HuH-7.5 (cell line): ENCODE data around the gene MLPH.

Experiments used
- DNase-seq: peaks from one replicate; pipeline ENCODE4 v3.0.0; 2011; ENCODE audit warnings: low spot score

MLPH gene

DNA sequence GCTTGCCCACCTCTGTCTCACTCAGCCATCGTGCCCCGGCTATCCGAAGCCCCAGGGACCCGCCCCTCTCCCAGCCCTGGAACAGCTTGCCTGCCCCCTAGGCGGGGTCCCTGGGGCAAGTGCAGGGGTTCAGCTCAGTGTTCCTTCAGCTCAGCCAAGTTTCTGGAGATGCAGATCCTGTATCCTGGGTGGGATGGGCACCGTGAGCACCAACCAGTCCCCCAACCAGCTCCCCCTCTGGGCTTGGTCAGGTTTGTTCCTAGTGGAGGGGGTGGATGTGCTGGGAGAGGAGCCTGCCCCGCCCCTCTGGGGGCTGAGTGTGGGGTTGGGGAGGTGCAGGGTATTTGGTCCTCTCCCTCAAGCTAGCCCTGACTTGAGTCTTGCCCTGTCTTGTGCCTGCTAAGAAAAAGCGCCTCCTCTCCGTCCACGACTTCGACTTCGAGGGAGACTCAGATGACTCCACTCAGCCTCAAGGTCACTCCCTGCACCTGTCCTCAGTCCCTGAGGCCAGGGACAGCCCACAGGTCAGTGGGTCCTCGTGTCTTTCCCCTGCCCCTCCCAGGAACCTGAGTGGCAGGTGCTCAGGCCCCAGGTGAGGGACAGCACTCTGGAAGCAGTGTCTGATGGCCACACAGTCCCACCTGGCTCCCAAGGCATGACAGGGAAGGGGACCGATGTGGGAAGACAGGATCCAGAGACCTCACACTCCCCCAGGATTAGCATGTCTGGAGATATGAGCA lies 32.6 kb downstream of the MLPH start:
- DNase-seq, result no peak

GRCh38 chr2:237520290-237520689 lies 33.2 kb downstream of the MLPH start:
- DNase-seq, result no peak

DNA sequence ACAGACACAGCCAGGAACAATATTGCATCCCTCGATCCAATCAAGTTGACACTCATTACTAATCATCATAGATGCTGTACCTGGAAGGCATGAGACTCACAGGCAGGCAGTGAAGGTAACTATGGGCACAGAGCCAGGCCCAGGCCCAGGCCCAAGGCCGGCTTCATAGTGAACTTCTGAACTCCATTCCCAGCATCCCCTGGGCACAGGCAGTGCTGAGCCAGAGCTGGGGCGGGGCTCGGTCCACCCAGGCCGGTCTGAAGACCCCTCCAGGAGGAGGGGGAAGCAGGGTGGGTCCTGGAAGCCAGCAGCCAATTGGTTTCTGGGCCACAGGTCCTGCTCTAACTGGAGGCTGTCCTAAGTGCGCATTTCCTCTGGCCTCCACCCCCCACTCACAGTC lies 37.6 kb downstream of the MLPH start:
- no peak for DNase-seq

GRCh38 chr2:237525559-237526157 lies 38.6 kb downstream of the MLPH start:
- DNase-seq, result no peak

DNA sequence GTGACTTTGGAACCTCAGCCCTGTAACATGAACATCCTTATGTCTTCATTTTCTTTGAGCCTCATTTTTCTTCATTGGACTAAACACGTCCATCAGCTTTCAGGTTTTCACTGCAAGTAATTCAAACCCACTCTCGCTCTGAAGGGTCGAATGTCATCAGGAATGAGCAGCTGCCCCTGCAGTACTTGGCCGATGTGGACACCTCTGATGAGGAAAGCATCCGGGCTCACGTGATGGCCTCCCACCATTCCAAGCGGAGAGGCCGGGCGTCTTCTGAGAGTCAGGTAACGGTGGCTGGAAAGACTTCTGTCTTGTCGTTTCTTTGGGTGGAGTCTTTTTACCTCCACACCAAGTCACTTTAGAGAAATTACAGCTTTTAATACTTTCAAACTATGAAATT lies 40.2 kb downstream of the MLPH start:
- no peak for DNase-seq

DNA sequence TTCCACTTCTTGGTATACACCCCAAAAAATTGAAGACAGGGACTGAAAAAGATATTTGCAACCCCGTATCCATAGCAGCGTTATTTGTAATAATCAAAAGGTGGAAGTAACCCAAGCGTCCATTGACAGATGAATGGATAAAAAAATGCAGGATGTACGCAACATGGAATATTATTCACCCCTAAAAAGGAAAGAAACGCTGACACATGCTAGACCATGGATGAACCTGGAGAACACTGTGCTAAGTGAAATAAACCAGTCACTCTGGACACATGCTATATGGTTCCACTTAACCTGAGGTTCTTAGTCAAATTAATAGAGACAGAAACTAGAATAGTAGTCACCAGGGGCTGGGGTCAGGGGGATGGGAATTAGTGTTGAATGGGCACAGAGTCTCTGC lies 40.7 kb downstream of the MLPH start:
- no peak for DNase-seq

- DNase-seq, result no peak
Measured at GRCh38 chr2:237529452-237530402, 42.7 kb downstream of the MLPH start.

- no peak for DNase-seq
Measured at GRCh38 chr2:237530472-237531433, 43.7 kb downstream of the MLPH start.

DNA sequence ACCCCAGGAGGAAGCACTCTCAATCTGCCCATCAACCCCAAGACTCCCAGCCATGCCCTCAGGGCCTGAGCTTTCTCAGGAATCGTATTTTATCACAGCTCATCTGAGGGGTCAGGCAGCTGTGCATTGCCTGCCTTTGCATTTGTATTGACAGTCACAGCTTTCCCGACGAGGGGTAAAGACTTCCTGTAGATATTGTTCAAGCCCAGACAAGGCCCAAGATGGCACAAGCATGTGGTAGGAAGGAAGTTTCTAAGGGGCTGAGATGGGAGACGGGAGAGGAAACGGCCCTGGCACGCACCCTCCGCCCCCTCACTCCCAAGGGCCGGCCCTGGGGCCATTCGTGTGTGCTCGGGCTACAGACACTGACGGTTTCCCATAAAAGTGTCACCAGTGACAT lies 45.1 kb downstream of the MLPH start:
- no peak for DNase-seq

DNA sequence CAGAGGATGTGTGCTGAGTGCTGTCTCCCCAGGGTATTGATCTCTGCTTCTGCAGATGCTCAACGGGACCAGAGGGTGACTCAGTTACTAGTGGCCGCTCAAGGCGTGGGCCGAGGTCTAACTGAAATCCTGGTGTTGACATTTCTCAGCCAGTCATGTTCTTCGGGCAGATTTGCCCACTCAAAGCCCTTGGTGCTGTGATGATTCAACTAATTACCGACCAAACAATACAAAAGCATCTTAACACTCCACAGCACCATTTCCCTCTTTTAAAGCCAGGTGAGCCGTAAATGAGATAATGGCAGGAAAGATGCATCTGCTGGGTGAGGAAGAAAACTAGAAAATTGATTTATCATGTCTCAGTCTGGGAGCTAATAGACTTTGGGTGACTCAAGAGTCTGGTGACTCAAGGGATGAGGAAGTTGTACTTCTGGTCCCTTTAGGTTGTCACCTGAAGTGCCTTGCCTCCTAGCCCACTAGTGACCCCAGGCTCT lies 46.7 kb downstream of the MLPH start:
- DNase-seq, result no peak

DNA sequence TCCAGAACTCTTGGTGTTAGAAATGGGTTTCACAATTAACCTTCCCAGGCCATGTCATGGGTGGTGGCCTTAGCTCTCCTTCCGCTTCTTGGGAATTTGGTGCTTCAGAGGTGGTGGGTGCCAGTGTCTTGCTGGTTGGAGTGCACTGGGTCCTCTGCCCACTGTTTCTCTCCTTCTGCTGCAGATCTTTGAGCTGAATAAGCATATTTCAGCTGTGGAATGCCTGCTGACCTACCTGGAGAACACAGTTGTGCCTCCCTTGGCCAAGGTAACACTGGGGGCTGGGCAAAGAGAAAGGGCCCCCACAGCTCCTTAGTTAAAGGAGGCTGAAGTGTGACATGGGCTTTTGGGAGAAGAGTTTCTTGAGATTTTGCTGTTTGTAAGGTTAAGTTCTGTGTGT lies 47.3 kb downstream of the MLPH start:
- DNase-seq, result no peak

GRCh38 chr2:237535385-237536082 lies 48.5 kb downstream of the MLPH start:
- no peak for DNase-seq

DNA sequence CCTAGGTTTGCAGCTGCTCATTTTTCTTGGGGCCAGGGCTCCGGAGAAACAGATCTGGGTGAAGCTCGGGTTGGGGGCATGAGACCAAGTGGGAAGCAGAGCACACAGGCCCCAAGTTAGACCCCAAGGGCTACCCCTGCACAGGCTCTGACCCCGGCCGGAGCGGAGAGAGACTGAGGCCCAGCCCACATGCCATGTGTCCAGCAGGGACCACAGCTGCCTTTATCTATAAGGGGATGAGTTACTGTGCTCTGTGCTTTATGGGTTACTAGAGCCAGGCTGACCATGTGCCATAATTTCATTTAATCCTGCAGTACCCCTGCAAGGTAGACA lies 49.0 kb downstream of the MLPH start:
- no peak for DNase-seq

DNA sequence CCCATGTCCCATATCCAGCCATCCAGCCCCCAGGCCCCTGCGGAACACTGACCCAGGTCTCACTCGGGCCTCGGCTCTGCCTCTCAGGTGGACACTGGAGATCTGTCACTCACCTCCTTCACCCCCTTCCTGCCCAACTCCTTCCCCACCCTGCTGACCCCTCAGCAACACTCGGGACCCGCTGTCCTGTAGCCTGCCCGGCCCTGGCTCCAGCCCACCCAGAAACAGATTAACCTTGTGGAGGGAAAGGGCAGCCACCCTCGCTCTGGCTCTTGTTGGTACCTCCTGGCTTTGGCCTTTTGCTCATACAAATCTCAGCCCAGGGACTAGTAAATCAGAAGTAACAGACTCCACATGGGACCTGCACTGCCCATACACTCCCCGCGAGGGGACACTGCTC lies 49.6 kb downstream of the MLPH start:
- DNase-seq, result no peak

DNA sequence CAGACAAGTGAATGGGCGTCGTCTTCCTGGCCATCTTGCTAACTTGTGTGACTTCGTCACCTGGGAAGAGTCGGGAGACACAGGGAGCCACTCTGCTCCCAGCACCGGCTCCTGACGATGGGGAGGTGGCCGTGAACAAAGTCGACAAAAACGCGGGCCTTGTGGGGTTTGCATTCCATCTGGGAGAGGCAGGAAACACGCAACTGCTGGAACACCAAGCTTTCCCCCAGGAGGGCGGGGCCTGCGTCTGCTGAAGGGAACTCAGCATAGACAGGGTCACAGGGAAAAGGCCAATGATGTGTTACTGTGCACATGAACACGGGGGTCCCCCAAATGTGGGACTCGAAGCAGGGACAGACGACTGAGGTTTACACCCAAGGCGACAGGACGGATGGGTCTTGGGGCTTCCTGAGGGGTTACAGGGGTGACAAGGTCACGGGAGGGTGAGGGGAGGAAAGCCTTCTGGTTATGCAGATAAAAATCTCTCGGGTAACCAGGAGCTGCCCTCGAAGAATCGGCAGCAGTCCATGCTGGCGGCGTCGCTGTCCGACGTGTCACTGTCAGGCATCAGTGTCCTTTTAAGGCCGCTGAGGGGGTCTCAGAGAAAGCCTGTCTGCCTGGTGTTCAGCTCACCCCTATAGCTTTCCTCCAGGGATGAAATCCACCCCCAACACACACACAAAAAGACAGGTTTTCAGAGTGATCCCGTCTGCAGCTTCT lies 51.1 kb downstream of the MLPH start:
- DNase-seq, result no peak

DNA sequence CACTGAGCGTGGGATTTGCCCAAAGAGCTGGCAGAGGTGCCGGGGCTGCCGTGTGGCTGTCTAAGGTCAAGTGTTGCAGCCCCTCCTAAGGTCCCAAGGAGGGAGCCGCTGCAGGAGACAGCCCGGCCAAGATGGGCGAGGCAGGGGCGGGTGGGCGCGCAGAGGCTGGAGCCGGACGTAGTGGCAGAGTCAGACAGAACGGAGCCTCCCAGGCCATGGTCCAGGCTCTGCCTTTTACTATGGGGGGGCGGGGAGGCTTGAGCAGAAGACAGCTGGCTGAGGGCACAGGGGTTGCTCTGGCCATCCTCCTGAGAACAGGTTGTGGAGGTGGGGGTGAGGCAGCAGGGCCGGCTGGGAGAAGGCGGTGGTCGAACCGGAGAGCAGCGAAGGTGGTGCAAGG lies 51.9 kb downstream of the MLPH start:
- no peak for DNase-seq

- DNase-seq, result no peak
Measured at GRCh38 chr2:237539681-237540080, 52.6 kb downstream of the MLPH start.

DNA sequence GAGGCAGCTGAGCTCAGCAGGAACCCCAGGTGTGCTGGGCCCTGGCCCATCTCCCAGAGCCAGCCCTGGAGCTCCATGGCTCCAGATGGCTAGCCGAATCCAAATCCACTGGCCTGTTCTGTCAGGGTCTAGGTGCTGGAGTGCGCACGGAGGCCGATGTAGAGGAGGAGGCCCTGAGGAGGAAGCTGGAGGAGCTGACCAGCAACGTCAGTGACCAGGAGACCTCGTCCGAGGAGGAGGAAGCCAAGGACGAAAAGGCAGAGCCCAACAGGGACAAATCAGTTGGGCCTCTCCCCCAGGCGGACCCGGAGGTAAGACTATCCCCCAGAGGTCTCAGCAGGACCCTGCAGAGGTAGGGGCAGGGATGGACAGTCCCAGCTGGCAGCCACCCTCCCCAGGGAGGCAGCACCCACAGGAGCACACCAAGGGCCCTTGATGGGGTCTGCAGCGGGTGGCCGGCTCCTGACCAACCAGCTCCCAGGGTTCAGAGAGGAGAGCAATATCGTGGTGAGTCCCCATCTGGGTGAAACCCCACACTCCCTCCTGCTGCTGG lies 53.2 kb downstream of the MLPH start:
- no peak for DNase-seq

DNA sequence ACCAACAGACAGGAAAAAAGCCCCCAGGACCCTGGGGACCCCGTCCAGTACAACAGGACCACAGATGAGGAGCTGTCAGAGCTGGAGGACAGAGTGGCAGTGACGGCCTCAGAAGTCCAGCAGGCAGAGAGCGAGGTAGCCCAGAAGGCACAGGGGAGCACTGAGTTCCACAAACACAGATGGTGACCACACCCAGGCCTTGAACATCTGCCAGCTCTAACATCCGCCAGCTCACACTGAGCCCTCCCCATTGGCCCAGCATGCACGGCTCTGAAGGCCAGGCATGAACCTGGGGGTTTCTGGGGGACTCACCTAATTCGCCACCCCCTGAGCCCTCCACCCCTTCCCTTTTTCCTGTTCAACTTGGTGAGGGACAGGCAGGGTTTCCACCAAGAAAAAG lies 53.8 kb downstream of the MLPH start:
- no peak for DNase-seq

DNA sequence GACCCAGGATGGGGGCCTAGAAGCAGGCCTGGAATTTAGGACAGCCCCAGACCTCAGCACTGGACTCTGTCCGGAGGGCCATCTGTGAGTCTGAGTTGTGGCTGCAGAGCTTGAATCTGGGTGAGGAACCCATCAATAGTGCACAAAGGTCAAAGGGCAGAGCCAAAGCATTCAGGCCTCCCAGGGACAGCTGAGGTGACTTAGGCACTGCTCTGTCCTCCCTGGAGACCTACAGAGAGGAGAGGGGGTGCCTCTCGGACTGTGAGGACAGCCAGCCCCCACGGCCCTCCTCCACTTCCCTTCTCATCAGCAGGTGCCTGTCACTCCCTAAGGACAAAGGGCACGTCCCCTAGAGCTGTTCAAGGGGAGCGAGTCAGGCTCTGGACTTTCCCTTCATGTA lies 54.2 kb downstream of the MLPH start:
- peak; percentile 46 for DNase-seq
